Measurements from ENCODE around the gene TNS1.

- no peak for TF ChIP-seq TAF1 (IDR thresholded peaks at IDR 0.05; ENCODE audit: control insufficient read depth, extremely low read depth, insufficient read depth, low read length, severe bottlenecking)
- no peak for TF ChIP-seq KLF10 (CRISPR knock-in tag; IDR thresholded peaks at IDR 0.05)
- TF ChIP-seq SIN3A (IDR thresholded peaks at IDR 0.05; ENCODE audit: borderline replicate concordance in 2 of 2, control insufficient read depth in 1 of 2, low read depth in 2 of 2, low read length in 2 of 2), result no peak
- no peak for TF ChIP-seq PHF8 (IDR thresholded peaks at IDR 0.05; ENCODE audit: borderline replicate concordance, low read length)
- TF ChIP-seq, protein P1, sequence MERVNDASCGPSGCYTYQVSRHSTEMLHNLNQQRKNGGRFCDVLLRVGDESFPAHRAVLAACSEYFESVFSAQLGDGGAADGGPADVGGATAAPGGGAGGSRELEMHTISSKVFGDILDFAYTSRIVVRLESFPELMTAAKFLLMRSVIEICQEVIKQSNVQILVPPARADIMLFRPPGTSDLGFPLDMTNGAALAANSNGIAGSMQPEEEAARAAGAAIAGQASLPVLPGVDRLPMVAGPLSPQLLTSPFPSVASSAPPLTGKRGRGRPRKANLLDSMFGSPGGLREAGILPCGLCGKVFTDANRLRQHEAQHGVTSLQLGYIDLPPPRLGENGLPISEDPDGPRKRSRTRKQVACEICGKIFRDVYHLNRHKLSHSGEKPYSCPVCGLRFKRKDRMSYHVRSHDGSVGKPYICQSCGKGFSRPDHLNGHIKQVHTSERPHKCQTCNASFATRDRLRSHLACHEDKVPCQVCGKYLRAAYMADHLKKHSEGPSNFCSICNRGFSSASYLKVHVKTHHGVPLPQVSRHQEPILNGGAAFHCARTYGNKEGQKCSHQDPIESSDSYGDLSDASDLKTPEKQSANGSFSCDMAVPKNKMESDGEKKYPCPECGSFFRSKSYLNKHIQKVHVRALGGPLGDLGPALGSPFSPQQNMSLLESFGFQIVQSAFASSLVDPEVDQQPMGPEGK (CRISPR knock-in tag; IDR thresholded peaks at IDR 0.05; ENCODE audit: borderline replicate concordance), result no peak
- TF ChIP-seq ARID4B (CRISPR knock-in tag; IDR thresholded peaks at IDR 0.05), result no peak
- TF ChIP-seq FOSL1 (tag; conservative IDR thresholded peaks at IDR 0.05), result no peak
- TF ChIP-seq ELF1 (tag; IDR thresholded peaks at IDR 0.05), result no peak
- no peak for TF ChIP-seq CHAMP1 (IDR thresholded peaks at IDR 0.05)
- TF ChIP-seq ZNF785 (CRISPR knock-in tag; IDR thresholded peaks at IDR 0.05), result no peak
- TF ChIP-seq, protein P2, sequence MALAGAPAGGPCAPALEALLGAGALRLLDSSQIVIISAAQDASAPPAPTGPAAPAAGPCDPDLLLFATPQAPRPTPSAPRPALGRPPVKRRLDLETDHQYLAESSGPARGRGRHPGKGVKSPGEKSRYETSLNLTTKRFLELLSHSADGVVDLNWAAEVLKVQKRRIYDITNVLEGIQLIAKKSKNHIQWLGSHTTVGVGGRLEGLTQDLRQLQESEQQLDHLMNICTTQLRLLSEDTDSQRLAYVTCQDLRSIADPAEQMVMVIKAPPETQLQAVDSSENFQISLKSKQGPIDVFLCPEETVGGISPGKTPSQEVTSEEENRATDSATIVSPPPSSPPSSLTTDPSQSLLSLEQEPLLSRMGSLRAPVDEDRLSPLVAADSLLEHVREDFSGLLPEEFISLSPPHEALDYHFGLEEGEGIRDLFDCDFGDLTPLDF (CRISPR knock-in tag; IDR thresholded peaks at IDR 0.05), result no peak
- TF ChIP-seq, protein P3, sequence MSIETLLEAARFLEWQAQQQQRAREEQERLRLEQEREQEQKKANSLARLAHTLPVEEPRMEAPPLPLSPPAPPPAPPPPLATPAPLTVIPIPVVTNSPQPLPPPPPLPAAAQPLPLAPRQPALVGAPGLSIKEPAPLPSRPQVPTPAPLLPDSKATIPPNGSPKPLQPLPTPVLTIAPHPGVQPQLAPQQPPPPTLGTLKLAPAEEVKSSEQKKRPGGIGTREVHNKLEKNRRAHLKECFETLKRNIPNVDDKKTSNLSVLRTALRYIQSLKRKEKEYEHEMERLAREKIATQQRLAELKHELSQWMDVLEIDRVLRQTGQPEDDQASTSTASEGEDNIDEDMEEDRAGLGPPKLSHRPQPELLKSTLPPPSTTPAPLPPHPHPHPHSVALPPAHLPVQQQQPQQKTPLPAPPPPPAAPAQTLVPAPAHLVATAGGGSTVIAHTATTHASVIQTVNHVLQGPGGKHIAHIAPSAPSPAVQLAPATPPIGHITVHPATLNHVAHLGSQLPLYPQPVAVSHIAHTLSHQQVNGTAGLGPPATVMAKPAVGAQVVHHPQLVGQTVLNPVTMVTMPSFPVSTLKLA (conservative IDR thresholded peaks at IDR 0.05), result no peak
These were observed 7.6 kb upstream of the TNS1 start for GRCh38 chr2:218010140-218010983.

Measured in K562 (cell line).